GM21390 (cell line): ENCODE measurements around the gene PSAPL1.

Source experiments
- ATAC-seq: cut with Tn5 transposase; IDR thresholded peaks from one replicate; pipeline ENCODE4 v1.9.1; 2021; ENCODE audit not compliant: unreplicated experiment

Gene PSAPL1

GRCh38 chr4:7431696-7432530, 2.8 kb downstream of the PSAPL1 start:
- no peak for ATAC-seq

GRCh38 chr4:7430965-7431695, 3.6 kb downstream of the PSAPL1 start:
- ATAC-seq, result no peak

- ATAC-seq, result no peak
Observed at GRCh38 chr4:7430368-7430964, 4.3 kb downstream of the PSAPL1 start.

- ATAC-seq, result no peak
Observed at GRCh38 chr4:7429601-7430078, 5.1 kb downstream of the PSAPL1 start.

- no peak for ATAC-seq
Observed at GRCh38 chr4:7429069-7429416, 5.7 kb downstream of the PSAPL1 start.

- no peak for ATAC-seq
Observed at GRCh38 chr4:7428261-7429068, 6.3 kb downstream of the PSAPL1 start.

GRCh38 chr4:7427831-7428260, 6.9 kb downstream of the PSAPL1 start:
- no peak for ATAC-seq

- ATAC-seq, result no peak
Observed at GRCh38 chr4:7427361-7427760, 7.4 kb downstream of the PSAPL1 start.

- ATAC-seq, result no peak
Observed at GRCh38 chr4:7426525-7427171, 8.1 kb downstream of the PSAPL1 start.

- no peak for ATAC-seq
Observed at GRCh38 chr4:7425591-7426468, 8.9 kb downstream of the PSAPL1 start.

- no peak for ATAC-seq
Observed at GRCh38 chr4:7425124-7425523, 9.6 kb downstream of the PSAPL1 start.

GRCh38 chr4:7424553-7425111, 10.1 kb downstream of the PSAPL1 start:
- ATAC-seq, result no peak

- no peak for ATAC-seq
Observed at GRCh38 chr4:7423801-7424552, 10.8 kb downstream of the PSAPL1 start.

- ATAC-seq, result no peak
Observed at GRCh38 chr4:7423391-7423790, 11.3 kb downstream of the PSAPL1 start.

- ATAC-seq, result no peak
Observed at GRCh38 chr4:7422898-7423180, 11.9 kb downstream of the PSAPL1 start.

- no peak for ATAC-seq
Observed at GRCh38 chr4:7422151-7422897, 12.4 kb downstream of the PSAPL1 start.

- ATAC-seq, result no peak
Observed at GRCh38 chr4:7421356-7422150, 13.2 kb downstream of the PSAPL1 start.
